Naive thymus-derived CD8-positive, alpha-beta T cell (primary cell): ENCODE data around the gene FAM120A. TPM values are rescaled to one million over a fixed set of nuclear protein-coding genes. Genes with fewer than 3 reads are reported as not detected.

Source experiments
- ATAC-seq, 2 donors: fragments of 150-1000 bp; cut with Tn5 transposase in 1 of 2; sonication (Bioruptor Pico), chemical (Tn5 transposase) in 1 of 2; 1 replicate in 1 of 2; 2 replicates in 1 of 2; pipeline ENCODE4 v1.10.0; 2021; ENCODE audit warnings: mild to moderate bottlenecking in 2 of 2, moderate library complexity in 2 of 2
- POLR2A ChIA-PET: fragments of 350-600 bp; sonication (Branson Sonifier 250); formaldehyde crosslinking; loops from one replicate; lab custom pipeline; 2021; ENCODE audit warnings: antibody characterized with exemption; lab: Charles Lee
- DNase-seq, 10 donors: peaks; one replicate each; pipeline versions ENCODE4 v3.0.0 to v3.0.0-alpha.2; 2020 to 2022
- H3K27ac Mint-ChIP-seq, 10 donors: one replicate each; pipeline ENCODE4 v1.8.0; 2020 to 2022; ENCODE audit warnings: mild to moderate bottlenecking in 10 of 10, mixed read lengths in 10 of 10, moderate library complexity in 4 of 10, inconsistent platforms in 1 of 10
- H3K27me3 Mint-ChIP-seq, 5 donors: one replicate each; pipeline ENCODE4 v1.8.0; 2021 to 2022; ENCODE audit warnings: mixed read lengths in 5 of 5
- H3K36me3 Mint-ChIP-seq, 3 donors: one replicate each; pipeline ENCODE4 v1.8.0; 2020 to 2022; ENCODE audit warnings: mixed read lengths in 3 of 3, mild to moderate bottlenecking in 2 of 3, inconsistent platforms in 1 of 3
- H3K4me1 Mint-ChIP-seq, 4 donors: one replicate each; pipeline ENCODE4 v1.8.0; 2021 to 2022; ENCODE audit warnings: mixed read lengths in 4 of 4
- H3K4me3 Mint-ChIP-seq, 10 donors: one replicate each; pipeline ENCODE4 v1.8.0; 2020 to 2022; ENCODE audit warnings: mild to moderate bottlenecking in 10 of 10, mixed read lengths in 10 of 10, moderate library complexity in 6 of 10, inconsistent platforms in 1 of 10
- H3K9me3 Mint-ChIP-seq, 9 donors: one replicate each; pipeline ENCODE4 v1.8.0; 2020 to 2022; ENCODE audit warnings: mixed read lengths in 9 of 9, mild to moderate bottlenecking in 3 of 9, inconsistent platforms in 1 of 9, moderate library complexity in 1 of 9
- polyA plus RNA-seq, 3 donors: library from polyadenylated mRNA; unstranded; fragments of 300-500 nt; fragmentation: Illumina TruSeq; gene quantifications; one replicate each; pipeline ENCODE4 v1.2.3, GENCODE V29; 2021
- total RNA-seq, 8 experiments: library from RNA in 2 of 8; stranded (reverse) in 2 of 8; gene quantifications; one replicate each; pipeline ENCODE4 v1.2.3 and lab custom pipeline; 2021 to 2026

FAM120A gene
- total and polyA plus RNA-seq, 5 experiments from 2014 or later: 7.8 to 85.4 (median 10.7) TPM

- Mint-ChIP-seq H3K27me3 (no peaks in the 10 kb centered on the region), H3K4me3 (peak overlapping the region; percentile 78 to 90 (median 85)), H3K27ac (peak overlapping the region; percentile 75 to 94 (median 88)), H3K9me3 (no peaks in the 10 kb centered on the region), H3K36me3 (no peaks in the 10 kb centered on the region), H3K4me1 (peaks cover 23 to 60% (median 52%) of the 10 kb centered on the region in 4 donors)
- DNase-seq (peak in 3 of 10 donors; percentile 14 to 38 (median 30)), ATAC-seq (peak; percentile 19 to 26)
- POLR2A ChIA-PET: interaction anchor here (1.8 to 3.7 kb wide), 2 partner anchors 11 to 513 kb away, joined by 5 to 48 read pairs; no protein-coding TSS in a partner anchor
Observed at GRCh38 chr9:93577078-93577974, 125.8 kb downstream of the FAM120A start.

GRCh38 chr9:93577975-93578682 lies 126.6 kb downstream of the FAM120A start:
- H3K36me3 Mint-ChIP-seq: peaks cover 0 to 3% (median 0%) of the 10 kb centered on the region in 3 donors
- DNase-seq: no peak
- POLR2A ChIA-PET: interaction anchor here (1.5 to 3.7 kb wide), 3 partner anchors 12 to 514 kb away, joined by 5 to 48 read pairs (median 6); no protein-coding TSS in a partner anchor
- ATAC-seq: peak in 1 of 2 donors; percentile 17
- H3K4me3 Mint-ChIP-seq: peak overlapping the region; percentile 78 to 90 (median 85)
- H3K4me1 Mint-ChIP-seq: peaks cover 26 to 67% (median 57%) of the 10 kb centered on the region in 4 donors
- H3K27me3 Mint-ChIP-seq: no peaks in the 10 kb centered on the region
- H3K9me3 Mint-ChIP-seq: peaks cover 0 to 2% (median 0%) of the 10 kb centered on the region in 9 donors
- H3K27ac Mint-ChIP-seq: peak overlapping the region; percentile 75 to 94 (median 88)

- POLR2A ChIA-PET: interaction anchor here (1.5 kb wide), 1 partner anchor 12 kb away, joined by 6 read pairs; no protein-coding TSS in a partner anchor
- H3K27me3 Mint-ChIP-seq: no peaks in the 10 kb centered on the region
- peaks cover 0 to 4% (median 0%) of the 10 kb centered on the region in 9 donors for H3K9me3 Mint-ChIP-seq
- ATAC-seq (no peak), DNase-seq (no peak)
- H3K4me1 Mint-ChIP-seq: peaks cover 26 to 65% (median 56%) of the 10 kb centered on the region in 4 donors
- peak overlapping the region in 9 of 10 donors; percentile 68 to 90 (median 85) for H3K4me3 Mint-ChIP-seq
- H3K36me3 Mint-ChIP-seq: peaks cover 0 to 7% (median 0%) of the 10 kb centered on the region in 3 donors
- H3K27ac Mint-ChIP-seq: peak overlapping the region; percentile 9 to 94 (median 85)
Observed at GRCh38 chr9:93578844-93579243, 127.4 kb downstream of the FAM120A start.

GRCh38 chr9:93579711-93580516 lies 128.4 kb downstream of the FAM120A start:
- H3K27ac Mint-ChIP-seq: peak overlapping the region in 4 of 10 donors; percentile 65 to 93 (median 84)

GRCh38 chr9:93580654-93581380 lies 129.3 kb downstream of the FAM120A start:
- Mint-ChIP-seq H3K27ac (peak overlapping the region in 8 of 10 donors; percentile 11 to 92 (median 70)), H3K27me3 (no peaks in the 10 kb centered on the region), H3K36me3 (peaks cover 0 to 22% (median 3%) of the 10 kb centered on the region in 3 donors), H3K4me3 (no peak overlapping the region), H3K9me3 (peaks cover 0 to 15% (median 4%) of the 10 kb centered on the region in 9 donors), H3K4me1 (peaks cover 28 to 66% (median 54%) of the 10 kb centered on the region in 4 donors)
- DNase-seq: no peak
- POLR2A ChIA-PET: no interaction called here
- ATAC-seq: no peak

More at GRCh38 chr9:93579711-93580516, 128.4 kb downstream of the FAM120A start:
- POLR2A ChIA-PET: interaction anchor here (1.5 kb wide), 1 partner anchor 13 kb away, joined by 6 read pairs; no protein-coding TSS in a partner anchor
- ATAC-seq: no peak
- DNase-seq: no peak
- Mint-ChIP-seq H3K9me3 (peaks cover 0 to 15% (median 2%) of the 10 kb centered on the region in 9 donors), H3K36me3 (peaks cover 0 to 18% (median 3%) of the 10 kb centered on the region in 3 donors), H3K27me3 (no peaks in the 10 kb centered on the region), H3K4me3 (peak overlapping the region in 5 of 10 donors; percentile 78 to 90 (median 85)), H3K4me1 (peaks cover 29 to 64% (median 54%) of the 10 kb centered on the region in 4 donors)

GRCh38 chr9:93582115-93582514 lies 130.6 kb downstream of the FAM120A start:
- DNase-seq: no peak
- H3K27me3 Mint-ChIP-seq: no peaks in the 10 kb centered on the region
- peaks cover 35 to 75% (median 62%) of the 10 kb centered on the region in 4 donors for H3K4me1 Mint-ChIP-seq
- ATAC-seq: no peak
- no peak overlapping the region for H3K4me3 Mint-ChIP-seq
- H3K36me3 Mint-ChIP-seq: peaks cover 0 to 22% (median 3%) of the 10 kb centered on the region in 3 donors
- H3K9me3 Mint-ChIP-seq: peaks cover 0 to 15% (median 4%) of the 10 kb centered on the region in 9 donors
- POLR2A ChIA-PET: interaction anchor here (1.5 kb wide), 1 partner anchor 15 kb away, joined by 5 read pairs; no protein-coding TSS in a partner anchor
- H3K27ac Mint-ChIP-seq: peak overlapping the region in 2 of 10 donors; percentile 13 to 70

GRCh38 chr9:93582550-93582949 lies 131.1 kb downstream of the FAM120A start:
- Mint-ChIP-seq H3K4me3 (no peak overlapping the region), H3K36me3 (peaks cover 0 to 22% (median 3%) of the 10 kb centered on the region in 3 donors), H3K4me1 (peaks cover 36 to 78% (median 62%) of the 10 kb centered on the region in 4 donors), H3K9me3 (peaks cover 0 to 15% (median 4%) of the 10 kb centered on the region in 9 donors), H3K27ac (peak overlapping the region in 2 of 10 donors; percentile 13 to 70), H3K27me3 (no peaks in the 10 kb centered on the region)
- DNase-seq: no peak
- no peak for ATAC-seq
- POLR2A ChIA-PET: interaction anchor here (1.5 kb wide), 1 partner anchor 15 kb away, joined by 5 read pairs; no protein-coding TSS in a partner anchor

GRCh38 chr9:93585259-93585658 lies 133.8 kb downstream of the FAM120A start:
- H3K36me3 Mint-ChIP-seq: peaks cover 0 to 22% (median 4%) of the 10 kb centered on the region in 3 donors
- H3K27ac Mint-ChIP-seq: peak overlapping the region in 1 of 10 donors; percentile 7
- H3K9me3 Mint-ChIP-seq: peaks cover 0 to 15% (median 4%) of the 10 kb centered on the region in 9 donors
- POLR2A ChIA-PET: no interaction called here
- no peak for ATAC-seq
- H3K27me3 Mint-ChIP-seq: no peaks in the 10 kb centered on the region
- H3K4me1 Mint-ChIP-seq: peaks cover 36 to 75% (median 57%) of the 10 kb centered on the region in 4 donors
- H3K4me3 Mint-ChIP-seq: no peak overlapping the region
- DNase-seq: no peak

- no peak overlapping the region for H3K4me3 Mint-ChIP-seq
- peaks cover 0 to 15% (median 4%) of the 10 kb centered on the region in 9 donors for H3K9me3 Mint-ChIP-seq
- H3K27me3 Mint-ChIP-seq: no peaks in the 10 kb centered on the region
- no peak for DNase-seq
- H3K4me1 Mint-ChIP-seq: peaks cover 36 to 75% (median 56%) of the 10 kb centered on the region in 4 donors
- POLR2A ChIA-PET: no interaction called here
- H3K36me3 Mint-ChIP-seq: peaks cover 0 to 22% (median 7%) of the 10 kb centered on the region in 3 donors
- no peak for ATAC-seq
- peak overlapping the region in 1 of 10 donors; percentile 73 for H3K27ac Mint-ChIP-seq
Observed at GRCh38 chr9:93585695-93586094, 134.2 kb downstream of the FAM120A start.

- Mint-ChIP-seq H3K27me3 (no peaks in the 10 kb centered on the region), H3K4me3 (no peak overlapping the region), H3K36me3 (peaks cover 0 to 22% (median 7%) of the 10 kb centered on the region in 3 donors), H3K9me3 (peaks cover 0 to 15% (median 4%) of the 10 kb centered on the region in 9 donors), H3K4me1 (peaks cover 39 to 76% (median 57%) of the 10 kb centered on the region in 4 donors), H3K27ac (peak overlapping the region in 5 of 10 donors; percentile 22 to 94 (median 65))
- POLR2A ChIA-PET: no interaction called here
- no peak for DNase-seq
- no peak for ATAC-seq
Observed at GRCh38 chr9:93586290-93587057, 135.0 kb downstream of the FAM120A start.
